BE2C (cell line): ENCODE measurements around the gene GBA2.

Source experiments
- DNase-seq: peaks from one replicate; pipeline ENCODE4 v3.0.0-alpha.2; 2020
- H3K27me3 ChIP-seq: fragments of 250-450 bp; sonication (Bioruptor Pico); 2 replicates; pipeline ENCODE4 v1.5.1; 2020; ENCODE audit warnings: mild to moderate bottlenecking
- H3K36me3 ChIP-seq: fragments of 250-450 bp; sonication (Bioruptor Pico); 2 replicates; pipeline ENCODE4 v1.5.1; 2020; ENCODE audit warnings: mild to moderate bottlenecking
- H3K4me1 ChIP-seq: fragments of 250-450 bp; sonication (Bioruptor Pico); 2 replicates; pipeline ENCODE4 v1.5.1; 2020
- H3K4me3 ChIP-seq: 2 replicates; pipeline ENCODE4 v1.5.1; 2011; ENCODE audit warnings: low read depth, low read length
- H3K9me3 ChIP-seq: fragments of 250-450 bp; sonication (Bioruptor Pico); 2 replicates; pipeline ENCODE4 v1.5.1; 2020
- TF ChIP-seq, protein P1 (sequence below): IDR thresholded peaks from 2 replicates; pipeline ENCODE4 v1.5.1; 2012; ENCODE audit warnings: mild to moderate bottlenecking, low read depth, low read length

Gene GBA2

DNA sequence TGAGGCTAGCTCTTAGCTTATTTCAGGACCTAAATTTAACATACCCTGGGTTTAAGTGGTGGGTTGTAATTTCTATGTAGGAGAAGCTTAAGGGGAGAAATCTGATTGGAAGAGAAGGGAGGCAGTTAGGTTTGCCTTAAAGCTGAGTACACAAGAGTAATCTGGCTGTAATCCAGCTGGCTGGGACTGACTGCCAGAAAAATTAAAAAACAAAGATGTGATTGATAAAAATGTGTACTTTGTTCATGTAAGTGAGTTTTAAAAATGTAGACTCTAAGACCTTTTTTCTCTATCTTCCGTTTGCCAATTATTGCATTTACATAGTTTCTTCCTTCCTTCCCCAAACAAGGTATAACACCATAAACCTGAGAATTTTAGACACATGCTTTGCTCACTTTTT is 22.5 kb upstream of the GBA2 start:
- H3K9me3 ChIP-seq: no peaks in the 10 kb centered on the region
- peaks cover 25% of the 10 kb centered on the region for H3K4me1 ChIP-seq
- TF ChIP-seq, protein P1, sequence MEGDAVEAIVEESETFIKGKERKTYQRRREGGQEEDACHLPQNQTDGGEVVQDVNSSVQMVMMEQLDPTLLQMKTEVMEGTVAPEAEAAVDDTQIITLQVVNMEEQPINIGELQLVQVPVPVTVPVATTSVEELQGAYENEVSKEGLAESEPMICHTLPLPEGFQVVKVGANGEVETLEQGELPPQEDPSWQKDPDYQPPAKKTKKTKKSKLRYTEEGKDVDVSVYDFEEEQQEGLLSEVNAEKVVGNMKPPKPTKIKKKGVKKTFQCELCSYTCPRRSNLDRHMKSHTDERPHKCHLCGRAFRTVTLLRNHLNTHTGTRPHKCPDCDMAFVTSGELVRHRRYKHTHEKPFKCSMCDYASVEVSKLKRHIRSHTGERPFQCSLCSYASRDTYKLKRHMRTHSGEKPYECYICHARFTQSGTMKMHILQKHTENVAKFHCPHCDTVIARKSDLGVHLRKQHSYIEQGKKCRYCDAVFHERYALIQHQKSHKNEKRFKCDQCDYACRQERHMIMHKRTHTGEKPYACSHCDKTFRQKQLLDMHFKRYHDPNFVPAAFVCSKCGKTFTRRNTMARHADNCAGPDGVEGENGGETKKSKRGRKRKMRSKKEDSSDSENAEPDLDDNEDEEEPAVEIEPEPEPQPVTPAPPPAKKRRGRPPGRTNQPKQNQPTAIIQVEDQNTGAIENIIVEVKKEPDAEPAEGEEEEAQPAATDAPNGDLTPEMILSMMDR: no peak
- no peaks in the 10 kb centered on the region for H3K27me3 ChIP-seq
- H3K4me3 ChIP-seq: no peak overlapping the region
- no peak for DNase-seq
- no peaks in the 10 kb centered on the region for H3K36me3 ChIP-seq

DNA sequence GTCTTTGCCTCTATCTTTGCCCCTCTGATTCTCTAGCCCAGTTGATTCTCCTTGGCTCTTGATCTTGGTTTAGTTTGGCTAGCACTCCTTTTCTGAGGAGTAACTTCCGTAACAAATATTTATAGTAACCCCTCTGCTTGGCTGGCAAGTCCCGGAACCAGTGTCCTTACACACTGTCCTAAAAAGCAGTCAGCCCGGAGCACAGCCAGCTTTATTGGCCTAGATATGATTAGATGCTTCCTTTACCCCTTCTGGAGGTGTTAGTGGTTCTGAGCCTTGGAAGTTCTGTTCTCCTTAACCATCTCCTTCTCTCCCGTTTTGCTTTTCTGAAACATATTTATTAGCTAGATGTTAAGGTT is 22.0 kb upstream of the GBA2 start:
- H3K4me1 ChIP-seq: peaks cover 26% of the 10 kb centered on the region
- no peak overlapping the region for H3K4me3 ChIP-seq
- no peaks in the 10 kb centered on the region for H3K36me3 ChIP-seq
- no peak for DNase-seq
- TF ChIP-seq, protein P1: no peak
- H3K27me3 ChIP-seq: no peaks in the 10 kb centered on the region
- H3K9me3 ChIP-seq: no peaks in the 10 kb centered on the region

DNA sequence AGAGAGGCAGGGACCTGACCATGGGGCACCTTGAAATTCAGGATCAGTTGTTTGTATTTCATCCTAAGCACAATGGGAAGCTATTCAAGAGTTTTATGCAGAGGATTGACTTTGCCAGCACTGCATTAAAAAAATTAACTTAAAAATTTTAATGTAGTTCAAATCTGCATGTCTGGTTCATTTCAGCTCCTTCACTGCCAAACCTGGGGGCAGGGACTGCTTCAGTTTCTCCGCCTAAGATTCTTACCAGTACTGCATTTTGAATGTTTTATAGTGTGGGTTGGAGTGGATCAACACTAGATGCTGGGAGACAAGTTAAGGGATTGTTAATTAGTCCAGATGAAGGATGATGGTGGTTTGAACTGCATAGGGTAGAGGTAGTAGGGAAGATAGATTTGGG is 20.7 kb upstream of the GBA2 start:
- H3K36me3 ChIP-seq: no peaks in the 10 kb centered on the region
- H3K4me3 ChIP-seq: no peak overlapping the region
- no peaks in the 10 kb centered on the region for H3K9me3 ChIP-seq
- DNase-seq: no peak
- TF ChIP-seq, protein P1: no peak
- no peaks in the 10 kb centered on the region for H3K27me3 ChIP-seq
- H3K4me1 ChIP-seq: peaks cover 26% of the 10 kb centered on the region

DNA sequence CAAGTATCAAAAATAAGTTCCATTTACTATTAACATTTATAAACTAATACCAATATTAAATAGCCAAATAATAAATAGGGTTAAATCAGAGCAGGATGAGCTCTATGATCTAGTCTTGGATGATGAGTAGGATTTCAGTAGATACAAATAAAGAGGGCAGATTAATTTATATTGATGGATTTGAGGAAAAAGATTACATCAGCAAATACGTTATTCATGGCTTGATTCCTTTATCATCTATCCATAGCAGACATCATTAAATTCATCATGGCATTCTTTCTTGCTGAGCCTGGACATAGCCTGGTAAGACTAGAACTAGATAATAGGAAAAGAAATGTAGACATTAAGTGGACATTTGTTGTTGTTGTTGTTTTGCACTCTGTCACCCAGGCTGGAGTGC is 18.4 kb upstream of the GBA2 start:
- Histone ChIP-seq H3K36me3 (no peaks in the 10 kb centered on the region), H3K27me3 (no peaks in the 10 kb centered on the region), H3K4me3 (no peak overlapping the region), H3K4me1 (peaks cover 26% of the 10 kb centered on the region), H3K9me3 (no peaks in the 10 kb centered on the region)
- no peak for DNase-seq
- TF ChIP-seq, protein P1: no peak

DNA sequence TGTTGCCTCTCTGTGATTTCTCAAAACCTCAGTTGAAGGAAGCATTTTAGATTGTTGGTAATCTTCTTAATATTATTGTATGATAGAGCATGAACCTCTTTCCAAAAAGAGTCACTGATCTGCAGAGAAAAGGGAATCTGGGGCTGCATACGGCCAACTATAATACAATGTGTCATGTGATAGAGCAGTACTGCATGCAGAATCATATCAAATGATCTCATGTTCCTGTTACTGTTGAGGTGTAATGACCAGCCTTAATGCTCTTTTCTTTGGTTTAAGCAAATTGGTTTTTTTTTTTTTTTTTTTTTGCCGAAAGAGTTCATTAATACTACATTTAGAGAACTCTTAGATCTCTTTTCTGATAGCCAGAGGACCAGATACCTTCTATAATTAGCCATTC is 18.0 kb upstream of the GBA2 start:
- Histone ChIP-seq H3K9me3 (no peaks in the 10 kb centered on the region), H3K4me1 (peaks cover 24% of the 10 kb centered on the region), H3K4me3 (no peak overlapping the region), H3K27me3 (no peaks in the 10 kb centered on the region), H3K36me3 (no peaks in the 10 kb centered on the region)
- TF ChIP-seq, protein P1: no peak
- DNase-seq: no peak

DNA sequence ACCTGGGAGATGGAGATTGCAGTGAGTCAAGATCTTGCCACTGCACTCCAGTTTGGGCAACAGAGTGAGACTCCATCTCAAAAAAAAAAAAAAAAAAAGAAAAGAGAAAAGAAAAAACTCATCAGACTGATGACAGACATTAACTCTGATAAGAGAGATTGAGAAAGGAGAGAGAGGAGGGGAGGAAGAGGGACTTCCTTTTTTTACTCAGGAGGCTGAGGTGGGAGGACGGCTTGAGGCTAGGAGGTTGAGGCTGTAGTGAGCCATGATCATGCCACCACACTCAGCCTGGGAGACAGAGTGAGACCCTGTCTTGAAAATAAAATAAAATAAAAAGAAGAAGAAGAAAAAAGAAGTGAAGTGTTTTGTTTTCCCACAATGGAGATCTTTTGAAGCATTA is 14.8 kb upstream of the GBA2 start:
- TF ChIP-seq, protein P1: no peak
- Histone ChIP-seq H3K4me3 (no peak overlapping the region), H3K4me1 (peaks cover 11% of the 10 kb centered on the region), H3K36me3 (no peaks in the 10 kb centered on the region), H3K9me3 (no peaks in the 10 kb centered on the region), H3K27me3 (no peaks in the 10 kb centered on the region)
- DNase-seq: no peak
